Astrocyte of the hippocampus (primary cell): Measurements from ENCODE around the gene RAMACL.

ENCODE experiments used
- DNase-seq: peaks from one replicate; pipeline ENCODE4 v3.0.0; 2011; ENCODE audit warnings: low read depth, low spot score

Gene RAMACL

DNA sequence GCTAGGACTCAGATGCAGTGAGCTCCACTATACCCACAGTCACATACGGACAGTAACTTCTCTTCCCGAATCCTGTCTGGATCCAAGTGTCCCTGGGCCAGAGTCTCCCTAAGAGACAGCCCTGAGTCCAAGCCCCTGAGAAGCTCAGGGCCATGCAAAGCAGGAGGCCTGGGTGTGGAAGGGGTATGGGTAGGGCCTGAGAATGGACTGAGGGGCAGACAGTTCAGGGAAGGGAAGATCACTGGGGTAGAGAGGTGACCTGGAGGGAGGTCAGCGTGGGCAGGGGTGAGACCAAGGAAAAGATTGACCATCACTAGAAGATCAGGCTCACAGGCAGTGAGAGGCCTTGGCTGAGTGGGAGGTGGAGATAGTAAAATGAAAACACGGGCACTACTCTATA, 31.8 kb upstream of the RAMACL start:
- no peak for DNase-seq

- DNase-seq, result peak; percentile 56
Observed at GRCh38 chr6:166617359-166617758, 30.9 kb upstream of the RAMACL start.

- no peak for DNase-seq
Observed at GRCh38 chr6:166616261-166617238, 30.1 kb upstream of the RAMACL start.

GRCh38 chr6:166615059-166615770, 28.7 kb upstream of the RAMACL start:
- peak; percentile 87 for DNase-seq

GRCh38 chr6:166614589-166614988, 28.1 kb upstream of the RAMACL start:
- DNase-seq, result no peak

GRCh38 chr6:166614171-166614583, 27.7 kb upstream of the RAMACL start:
- no peak for DNase-seq

DNA sequence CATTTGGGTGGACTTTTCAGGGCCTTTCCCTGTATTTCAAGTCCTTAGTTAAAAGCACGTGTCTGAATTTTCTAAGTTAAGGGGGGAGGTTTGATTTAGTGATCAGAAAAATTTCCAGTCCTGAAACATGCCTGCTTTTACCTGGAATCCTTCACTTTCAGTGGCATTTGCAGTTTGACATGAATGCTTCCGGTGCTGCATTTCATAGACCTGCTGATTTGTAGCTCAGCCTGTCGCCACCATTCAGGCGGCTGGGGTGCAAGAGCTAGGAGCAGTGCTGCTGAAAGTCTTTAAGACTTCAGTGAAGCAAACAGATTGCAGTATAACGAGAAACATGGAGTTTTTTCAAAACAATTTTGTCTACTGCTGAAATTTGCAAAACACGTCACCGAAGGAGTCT, 26.5 kb upstream of the RAMACL start:
- no peak for DNase-seq

DNA sequence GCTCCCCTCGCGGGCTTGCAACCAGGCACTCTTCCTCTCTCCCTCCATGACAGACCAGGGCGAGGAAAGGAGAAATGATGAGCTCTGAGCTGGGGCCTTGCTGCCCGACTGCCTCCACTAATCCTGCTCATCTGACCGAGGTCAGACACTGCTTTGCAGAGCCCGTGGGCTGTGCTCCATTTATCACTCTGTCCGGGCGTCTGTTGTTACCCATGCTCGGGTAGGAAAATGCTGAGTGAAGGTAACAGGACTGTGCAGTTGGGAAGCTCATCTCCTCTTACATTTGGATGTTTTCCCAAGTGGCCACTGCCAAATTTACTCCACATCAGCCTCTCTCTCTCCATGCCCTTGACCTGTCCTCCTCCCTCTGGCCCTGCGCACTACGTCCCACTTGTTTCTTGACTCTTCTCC, 26.0 kb upstream of the RAMACL start:
- DNase-seq, result no peak

- no peak for DNase-seq
Observed at GRCh38 chr6:166611631-166612030, 25.2 kb upstream of the RAMACL start.

- DNase-seq, result no peak
Observed at GRCh38 chr6:166610069-166610468, 23.6 kb upstream of the RAMACL start.

GRCh38 chr6:166608774-166609173, 22.3 kb upstream of the RAMACL start:
- DNase-seq, result no peak

- DNase-seq, result no peak
Observed at GRCh38 chr6:166605752-166606151, 19.3 kb upstream of the RAMACL start.

DNA sequence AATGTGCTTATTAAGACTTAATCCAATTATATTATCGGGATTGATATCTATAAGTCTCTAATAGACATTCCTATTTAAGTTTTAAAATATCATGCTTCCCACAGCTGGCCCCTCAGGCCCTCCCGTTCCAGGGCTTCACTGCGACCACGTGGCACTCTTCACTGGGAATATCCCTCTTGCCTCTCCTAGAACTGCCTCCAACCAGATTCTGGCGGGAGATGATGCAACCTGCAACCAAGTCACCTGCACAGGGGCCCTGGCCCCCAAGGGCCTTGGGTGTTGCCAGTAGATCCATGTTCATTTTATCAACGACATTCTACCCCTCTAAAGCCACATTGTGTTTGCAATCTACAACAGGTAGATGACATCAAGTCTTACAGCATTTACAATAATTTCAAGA, 18.4 kb upstream of the RAMACL start:
- no peak for DNase-seq

GRCh38 chr6:166604328-166604727, 17.9 kb upstream of the RAMACL start:
- no peak for DNase-seq

GRCh38 chr6:166603043-166603690, 16.7 kb upstream of the RAMACL start:
- DNase-seq, result no peak

- DNase-seq, result no peak
Observed at GRCh38 chr6:166601956-166602355, 15.5 kb upstream of the RAMACL start.

DNA sequence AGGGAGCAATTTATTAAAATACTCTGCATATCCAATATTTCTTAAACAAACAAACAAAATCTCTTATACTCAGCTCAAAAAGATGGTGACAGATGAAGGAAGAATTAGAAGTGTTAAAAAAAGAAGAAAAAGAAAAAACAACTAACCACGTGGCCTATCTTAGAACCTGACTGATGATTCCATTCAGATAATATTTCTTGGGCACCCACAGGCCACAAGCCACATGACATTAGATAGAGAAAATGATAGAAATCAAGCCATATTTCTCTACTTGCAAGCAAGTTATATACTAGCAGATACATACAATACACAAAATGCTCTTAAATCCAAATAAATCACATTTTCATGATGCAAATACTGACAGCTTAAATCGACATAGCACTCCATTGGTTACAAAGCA, 14.5 kb upstream of the RAMACL start:
- DNase-seq, result no peak

DNA sequence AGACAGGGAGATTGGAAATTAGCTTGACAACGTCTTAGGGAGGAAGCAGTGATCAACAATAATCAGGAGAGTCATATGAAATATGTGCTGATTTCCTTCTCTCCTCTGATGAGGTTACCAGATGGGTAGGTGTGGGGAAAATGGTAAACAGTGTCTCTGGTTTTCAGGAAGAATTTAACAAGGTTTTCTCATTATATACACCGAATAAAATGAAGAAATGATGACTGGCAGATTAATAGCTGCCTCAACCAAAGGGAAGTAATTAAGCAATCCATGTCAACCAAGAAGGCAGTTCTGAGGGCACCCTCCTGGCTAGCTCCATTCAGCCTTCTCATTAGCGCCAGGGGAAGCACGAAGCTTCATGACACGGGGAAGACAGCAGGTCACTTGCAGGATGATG, 12.7 kb upstream of the RAMACL start:
- no peak for DNase-seq

- peak; percentile 94 for DNase-seq
Observed at GRCh38 chr6:166598441-166599138, 12.1 kb upstream of the RAMACL start.

DNA sequence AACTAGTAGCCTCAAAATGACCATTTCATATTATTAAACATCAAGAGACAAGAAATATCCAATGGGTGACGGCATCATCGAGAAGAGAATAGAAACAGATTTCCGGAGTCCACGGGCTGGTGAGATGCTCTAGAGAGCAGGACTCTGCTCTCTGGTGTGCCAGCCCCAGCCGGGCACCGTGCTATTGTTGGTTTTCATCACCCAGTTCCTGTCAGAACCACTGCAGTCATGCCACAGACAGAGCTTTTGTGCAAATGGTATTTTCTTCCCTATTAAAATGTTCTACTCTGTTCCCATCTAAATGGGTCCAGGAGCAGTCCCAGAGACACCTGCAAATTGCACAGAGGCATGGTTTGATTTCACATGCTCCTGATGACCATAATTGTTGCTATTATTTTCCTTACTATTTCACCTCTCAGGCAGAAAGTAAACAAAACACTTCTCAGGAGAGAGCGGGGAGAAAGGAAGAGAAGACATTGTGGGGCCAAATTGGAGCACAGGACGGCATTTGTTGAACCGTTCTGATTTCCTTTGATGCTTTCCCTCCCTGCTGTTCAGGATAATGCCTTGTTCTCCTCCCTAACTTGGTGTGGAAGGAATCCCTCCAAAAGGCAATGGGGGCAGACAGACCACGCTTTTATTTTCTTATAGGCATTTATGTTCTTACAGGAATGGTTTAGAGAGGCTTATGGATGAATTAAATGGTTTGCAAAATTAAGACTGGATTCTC, 11.4 kb upstream of the RAMACL start:
- no peak for DNase-seq
